OCI-LY3 (cell line): ENCODE results near the gene MYOCD.

Experiments used
- H2AFZ ChIP-seq: fragments of 200-600, 300-600 bp; shearing (Covaris generic); 2 replicates; pipeline ENCODE4 v1.6.0; 2014; ENCODE audit warnings: antibody characterized with exemption, low read depth, low read length
- H3K27ac ChIP-seq: fragments of 200-600, 300-600 bp; sonication (generic); 2 replicates; pipeline ENCODE4 v1.5.1; 2014; ENCODE audit warnings: mild to moderate bottlenecking, low read length, moderate library complexity, mixed read lengths
- H3K27me3 ChIP-seq: fragments of 200-600, 300-600 bp; sonication (generic); 2 replicates; pipeline ENCODE4 v1.6.1; 2014; ENCODE audit warnings: low read depth, low read length, mixed read lengths
- H3K36me3 ChIP-seq: fragments of 200-600, 300-600 bp; sonication (generic); replicated peaks from 2 replicates; pipeline ENCODE3; 2014; ENCODE audit warnings: low read depth, low read length, mixed read lengths
- H3K4me1 ChIP-seq: fragments of 300-600, 200-600 bp; sonication (generic); 2 replicates; pipeline ENCODE4 v1.6.1; 2014; ENCODE audit warnings: low read length, mixed read lengths
- H3K4me2 ChIP-seq: fragments of 200-600, 300-600 bp; sonication (generic); 2 replicates; pipeline ENCODE4 v1.6.1; 2014; ENCODE audit warnings: low read length, mixed read lengths
- H3K4me3 ChIP-seq: fragments of 300-600, 200-600 bp; sonication (generic); 2 replicates; pipeline ENCODE4 v1.5.1; 2014; ENCODE audit warnings: antibody characterized with exemption, mild to moderate bottlenecking, low read length, moderate library complexity
- H3K79me2 ChIP-seq: fragments of 300-600, 200-600 bp; shearing (Covaris generic); 2 replicates; pipeline ENCODE4 v1.6.1; 2014; ENCODE audit warnings: mild to moderate bottlenecking, low read length, mixed read lengths
- H3K9ac ChIP-seq: fragments of 300-600, 200-600 bp; shearing (Covaris generic); 2 replicates; pipeline ENCODE4 v1.6.0; 2014; ENCODE audit warnings: mild to moderate bottlenecking, low read length, moderate library complexity
- H3K9me3 ChIP-seq: fragments of 200-600, 300-600 bp; shearing (Covaris generic); 2 replicates; pipeline ENCODE4 v1.6.1; 2014; ENCODE audit warnings: low read length, mixed read lengths; ENCODE audit not compliant: insufficient read depth
- H4K20me1 ChIP-seq: fragments of 200-600, 300-600 bp; sonication (generic); 2 replicates; pipeline ENCODE4 v1.6.1; 2016; ENCODE audit warnings: low read length, mixed read lengths; ENCODE audit not compliant: insufficient read depth
- CTCF ChIP-seq: fragments of 200-600, 300-600 bp; sonication (generic); IDR thresholded peaks from 2 replicates; pipeline ENCODE4 v1.5.1; 2014; ENCODE audit warnings: antibody characterized with exemption, low read length, low read depth
- EZH2phosphoT487 ChIP-seq: fragments of 200-600 bp; shearing (Covaris generic); IDR thresholded peaks from 2 replicates; pipeline ENCODE4 v1.6.1; 2018; ENCODE audit warnings: antibody characterized with exemption, mixed run types, low read depth

The MYOCD gene

GRCh38 chr17:12800855-12801365 lies 135.2 kb downstream of the MYOCD start:
- no peak overlapping the region for H2AFZ ChIP-seq
- H3K36me3 ChIP-seq, result peaks cover 3% of the 10 kb centered on the region
- no peak for TF ChIP-seq CTCF
- TF ChIP-seq EZH2phosphoT487, result no peak
- H3K9ac ChIP-seq, result peak overlapping the region; percentile 34
- peak overlapping the region; percentile 84 for H3K27ac ChIP-seq
- H3K4me1 ChIP-seq, result peaks cover 28% of the 10 kb centered on the region
- H3K9me3 ChIP-seq, result no peaks in the 10 kb centered on the region
- H3K4me2 ChIP-seq, result peak overlapping the region; percentile 79
- H3K79me2 ChIP-seq, result peaks cover 52% of the 10 kb centered on the region
- H3K27me3 ChIP-seq, result no peaks in the 10 kb centered on the region
- H3K4me3 ChIP-seq, result peak overlapping the region; percentile 51
- H4K20me1 ChIP-seq, result no peaks in the 10 kb centered on the region

GRCh38 chr17:12806630-12807029 lies 140.9 kb downstream of the MYOCD start:
- H3K27me3 ChIP-seq, result no peaks in the 10 kb centered on the region
- H3K4me1 ChIP-seq, result peaks cover 7% of the 10 kb centered on the region
- no peaks in the 10 kb centered on the region for H4K20me1 ChIP-seq
- no peak overlapping the region for H2AFZ ChIP-seq
- TF ChIP-seq CTCF, result no peak
- TF ChIP-seq EZH2phosphoT487, result no peak
- no peaks in the 10 kb centered on the region for H3K9me3 ChIP-seq
- no peak overlapping the region for H3K9ac ChIP-seq
- peaks cover 34% of the 10 kb centered on the region for H3K79me2 ChIP-seq
- peaks cover 5% of the 10 kb centered on the region for H3K36me3 ChIP-seq
- no peak overlapping the region for H3K27ac ChIP-seq
- no peak overlapping the region for H3K4me3 ChIP-seq
- no peak overlapping the region for H3K4me2 ChIP-seq

GRCh38 chr17:12808723-12809122 lies 143.0 kb downstream of the MYOCD start:
- H3K79me2 ChIP-seq, result peaks cover 30% of the 10 kb centered on the region
- H3K9me3 ChIP-seq, result no peaks in the 10 kb centered on the region
- peaks cover 5% of the 10 kb centered on the region for H3K36me3 ChIP-seq
- H3K27ac ChIP-seq, result no peak overlapping the region
- H3K4me1 ChIP-seq, result peaks cover 12% of the 10 kb centered on the region
- H3K4me3 ChIP-seq, result no peak overlapping the region
- no peaks in the 10 kb centered on the region for H4K20me1 ChIP-seq
- H3K4me2 ChIP-seq, result no peak overlapping the region
- H2AFZ ChIP-seq, result no peak overlapping the region
- H3K9ac ChIP-seq, result no peak overlapping the region
- no peak for TF ChIP-seq CTCF
- no peak for TF ChIP-seq EZH2phosphoT487
- no peaks in the 10 kb centered on the region for H3K27me3 ChIP-seq

GRCh38 chr17:12812877-12813276 lies 147.2 kb downstream of the MYOCD start:
- Histone ChIP-seq H3K9me3 (no peaks in the 10 kb centered on the region), H3K9ac (no peak overlapping the region), H3K79me2 (peaks cover 19% of the 10 kb centered on the region; the same call in 1 of the 2 replicates), H3K4me2 (no peak overlapping the region), H3K36me3 (peaks cover 4% of the 10 kb centered on the region), H3K4me3 (no peak overlapping the region), H4K20me1 (no peaks in the 10 kb centered on the region), H3K27ac (no peak overlapping the region), H2AFZ (no peak overlapping the region), H3K4me1 (peaks cover 48% of the 10 kb centered on the region), H3K27me3 (no peaks in the 10 kb centered on the region)
- TF ChIP-seq CTCF (no peak), EZH2phosphoT487 (no peak)
